Neural cell (in vitro differentiated cells): ENCODE data around the gene CELF4. TPM values are rescaled to one million over a fixed set of nuclear protein-coding genes. Genes with fewer than 3 reads are reported as not detected.

Experiments used
- H2AFZ ChIP-seq: fragments of 200-600, 300-800 bp; sonication (generic), shearing (Covaris generic); 2 replicates; pipeline ENCODE4 v1.6.0; 2014; ENCODE audit warnings: low read depth, mild to moderate bottlenecking, antibody characterized with exemption, low read length, moderate library complexity
- H3F3A ChIP-seq: fragments of 200-600 bp; shearing (Covaris generic); 2 replicates; pipeline ENCODE4 v1.6.1; 2016; ENCODE audit warnings: mild to moderate bottlenecking, moderate library complexity, mixed read lengths, antibody characterized with exemption, low read length; ENCODE audit not compliant: insufficient read depth, poor library complexity, severe bottlenecking
- H3K27ac ChIP-seq: fragments of 200-600, 300-800 bp; sonication (generic), shearing (Covaris generic); 2 replicates; pipeline ENCODE4 v1.5.1; 2014; ENCODE audit warnings: mild to moderate bottlenecking, low read length, moderate library complexity
- H3K27me3 ChIP-seq: fragments of 300-800, 200-600 bp; sonication (generic), shearing (Covaris generic); 2 replicates; pipeline ENCODE4 v1.6.0; 2014; ENCODE audit warnings: mild to moderate bottlenecking, low read depth, low read length, moderate library complexity; ENCODE audit not compliant: insufficient read depth
- H3K36me3 ChIP-seq: fragments of 300-800, 200-600 bp; sonication (generic), shearing (Covaris generic); 2 replicates; pipeline ENCODE4 v1.5.1; 2014; ENCODE audit warnings: mild to moderate bottlenecking, antibody characterized with exemption, low read length, moderate library complexity; ENCODE audit not compliant: insufficient read depth
- H3K4me2 ChIP-seq: fragments of 300-800, 200-600 bp; sonication (generic), shearing (Covaris generic); 2 replicates; pipeline ENCODE4 v1.6.0; 2014; ENCODE audit warnings: mild to moderate bottlenecking, low read length
- H3K4me3 ChIP-seq: fragments of 300-800, 200-600 bp; sonication (generic), shearing (Covaris generic); 2 replicates; pipeline ENCODE4 v1.5.1; 2014; ENCODE audit warnings: mild to moderate bottlenecking, low read length, moderate library complexity
- H3K79me2 ChIP-seq: fragments of 200-600 bp; shearing (Covaris generic); replicated peaks from 2 replicates; pipeline ENCODE4 v1.6.0; 2014; ENCODE audit warnings: mild to moderate bottlenecking, low read length, moderate library complexity; ENCODE audit not compliant: insufficient read depth
- H3K9ac ChIP-seq: fragments of 300-800, 200-600 bp; sonication (generic), shearing (Covaris generic); 2 replicates; pipeline ENCODE4 v1.6.1; 2016; ENCODE audit warnings: mild to moderate bottlenecking, low read length, mixed read lengths
- H3K9me2 ChIP-seq: fragments of 200-600 bp; shearing (Covaris generic); 2 replicates; pipeline ENCODE4 v1.6.1; 2016; ENCODE audit warnings: mild to moderate bottlenecking, low read length, mixed read lengths; ENCODE audit not compliant: insufficient read depth
- H3K9me3 ChIP-seq: fragments of 200-600, 300-800 bp; sonication (generic), shearing (Covaris generic); 2 replicates; pipeline ENCODE4 v1.6.1; 2016; ENCODE audit warnings: mild to moderate bottlenecking, mixed run types, low read length, moderate library complexity, mixed read lengths
- H4K20me1 ChIP-seq: fragments of 200-600 bp; shearing (Covaris generic); 2 replicates; pipeline ENCODE4 v1.6.1; 2016; ENCODE audit warnings: mild to moderate bottlenecking, mixed run types; ENCODE audit not compliant: insufficient read depth
- EP300 ChIP-seq: fragments of 450-650 bp; conservative IDR thresholded peaks from 2 replicates; pipeline ENCODE4 v1.6.1; 2014; ENCODE audit warnings: antibody characterized with exemption, mild to moderate bottlenecking, moderate library complexity; ENCODE audit not compliant: poor library complexity, severe bottlenecking
- EZH2 ChIP-seq: fragments of 200-600, 300-800 bp; shearing (Covaris generic), sonication (generic); IDR thresholded peaks from 2 replicates; pipeline ENCODE4 v1.6.1; 2014; ENCODE audit warnings: antibody characterized with exemption, low read length, borderline replicate concordance, mild to moderate bottlenecking; ENCODE audit not compliant: insufficient read depth, poor library complexity, severe bottlenecking
- MXI1 ChIP-seq: fragments of 450-650 bp; conservative IDR thresholded peaks from 2 replicates; pipeline ENCODE4 v1.6.1; 2014; ENCODE audit warnings: antibody characterized with exemption, mild to moderate bottlenecking; ENCODE audit not compliant: poor library complexity, severe bottlenecking
- POLR2AphosphoS5 ChIP-seq: IDR thresholded peaks from 2 replicates; pipeline ENCODE4 v1.6.1; 2012
- RAD21 ChIP-seq: fragments of 450-650 bp; conservative IDR thresholded peaks from 2 replicates; pipeline ENCODE4 v1.6.1; 2014; ENCODE audit warnings: antibody characterized with exemption, mild to moderate bottlenecking, moderate library complexity
- REST ChIP-seq: IDR thresholded peaks from 2 replicates; pipeline ENCODE4 v1.6.1; 2012; ENCODE audit warnings: borderline replicate concordance
- SMC3 ChIP-seq: fragments of 450-650 bp; conservative IDR thresholded peaks from 2 replicates; pipeline ENCODE4 v1.6.1; 2014; ENCODE audit warnings: antibody characterized with exemption, mild to moderate bottlenecking, moderate library complexity; ENCODE audit not compliant: poor library complexity
- TAF1 ChIP-seq: IDR thresholded peaks from 2 replicates; pipeline ENCODE4 v1.6.1; 2012; ENCODE audit warnings: low read depth
- polyA plus RNA-seq: library from polyadenylated mRNA; depleted of rRNA; stranded (reverse); fragments of >200 nt; gene quantifications from 2 replicates; pipeline ENCODE4 v1.2.3, GENCODE V29; 2014
- TF ChIP-seq, protein P1 (sequence below): fragments of 450-650 bp; IDR thresholded peaks from 2 replicates; pipeline ENCODE4 v1.5.1; 2014; ENCODE audit warnings: antibody characterized with exemption, mild to moderate bottlenecking, moderate library complexity; ENCODE audit not compliant: poor library complexity, severe bottlenecking

Gene CELF4
- polyA plus RNA-seq, 1 donor from 2014 or later = 191 TPM

- no peak overlapping the region for H3K4me2 ChIP-seq
- no peaks in the 10 kb centered on the region for H3K27me3 ChIP-seq
- no peak overlapping the region for H3K4me3 ChIP-seq
- H3F3A ChIP-seq = no peaks in the 10 kb centered on the region
- no peak overlapping the region for H2AFZ ChIP-seq
- H3K36me3 ChIP-seq = no peaks in the 10 kb centered on the region
- no peaks in the 10 kb centered on the region for H3K9me3 ChIP-seq
- H4K20me1 ChIP-seq = peaks cover 9% of the 10 kb centered on the region
- H3K9ac ChIP-seq = no peak overlapping the region
- no peaks in the 10 kb centered on the region for H3K9me2 ChIP-seq
- H3K79me2 ChIP-seq = peaks cover 3% of the 10 kb centered on the region
- H3K27ac ChIP-seq = no peak overlapping the region
- TF ChIP-seq TAF1 (no peak), EP300 (no peak), EZH2 (no peak), RAD21 (no peak), REST (no peak), MXI1 (no peak), SMC3 (no peak), POLR2AphosphoS5 (no peak)
- TF ChIP-seq, protein P1, sequence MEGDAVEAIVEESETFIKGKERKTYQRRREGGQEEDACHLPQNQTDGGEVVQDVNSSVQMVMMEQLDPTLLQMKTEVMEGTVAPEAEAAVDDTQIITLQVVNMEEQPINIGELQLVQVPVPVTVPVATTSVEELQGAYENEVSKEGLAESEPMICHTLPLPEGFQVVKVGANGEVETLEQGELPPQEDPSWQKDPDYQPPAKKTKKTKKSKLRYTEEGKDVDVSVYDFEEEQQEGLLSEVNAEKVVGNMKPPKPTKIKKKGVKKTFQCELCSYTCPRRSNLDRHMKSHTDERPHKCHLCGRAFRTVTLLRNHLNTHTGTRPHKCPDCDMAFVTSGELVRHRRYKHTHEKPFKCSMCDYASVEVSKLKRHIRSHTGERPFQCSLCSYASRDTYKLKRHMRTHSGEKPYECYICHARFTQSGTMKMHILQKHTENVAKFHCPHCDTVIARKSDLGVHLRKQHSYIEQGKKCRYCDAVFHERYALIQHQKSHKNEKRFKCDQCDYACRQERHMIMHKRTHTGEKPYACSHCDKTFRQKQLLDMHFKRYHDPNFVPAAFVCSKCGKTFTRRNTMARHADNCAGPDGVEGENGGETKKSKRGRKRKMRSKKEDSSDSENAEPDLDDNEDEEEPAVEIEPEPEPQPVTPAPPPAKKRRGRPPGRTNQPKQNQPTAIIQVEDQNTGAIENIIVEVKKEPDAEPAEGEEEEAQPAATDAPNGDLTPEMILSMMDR = no peak
Measured at GRCh38 chr18:37473195-37473840, 92.3 kb downstream of the CELF4 start.

DNA sequence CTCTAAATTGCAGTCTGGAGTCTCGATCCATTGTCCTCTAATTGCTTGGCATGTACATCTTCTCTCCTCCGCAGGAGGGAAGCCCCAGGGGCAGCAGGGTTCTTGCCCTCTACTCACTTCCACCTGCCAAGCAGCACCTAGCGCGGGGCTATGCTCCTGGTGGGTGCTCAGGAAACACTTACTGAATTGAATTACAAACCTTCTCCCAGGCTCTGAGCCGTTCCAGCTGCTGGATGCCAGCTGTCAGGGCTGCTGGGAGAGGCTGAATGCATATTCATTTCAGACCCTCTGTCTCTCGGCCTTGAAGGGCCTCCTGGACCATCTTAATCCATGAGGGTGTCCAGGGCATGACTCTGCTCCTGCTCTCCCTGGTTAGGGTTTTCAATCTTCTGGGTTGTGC, 94.0 kb downstream of the CELF4 start:
- H3K36me3 ChIP-seq = no peaks in the 10 kb centered on the region
- no peaks in the 10 kb centered on the region for H3F3A ChIP-seq
- no peak overlapping the region for H3K9ac ChIP-seq
- TF ChIP-seq SMC3 (no peak), MXI1 (no peak), REST (no peak), EP300 (no peak), TAF1 (no peak), RAD21 (no peak), POLR2AphosphoS5 (no peak), EZH2 (no peak)
- TF ChIP-seq, protein P1 = no peak
- no peak overlapping the region for H3K4me2 ChIP-seq
- H4K20me1 ChIP-seq = peaks cover 5% of the 10 kb centered on the region
- H2AFZ ChIP-seq = no peak overlapping the region
- no peaks in the 10 kb centered on the region for H3K9me2 ChIP-seq
- no peaks in the 10 kb centered on the region for H3K27me3 ChIP-seq
- no peak overlapping the region for H3K27ac ChIP-seq
- no peak overlapping the region for H3K4me3 ChIP-seq
- no peaks in the 10 kb centered on the region for H3K9me3 ChIP-seq
- no peaks in the 10 kb centered on the region for H3K79me2 ChIP-seq
